ENCODE data around the gene BEND4. TPM values are rescaled to one million over a fixed set of nuclear protein-coding genes. Genes with fewer than 3 reads are reported as not detected.

Gene BEND4
- total RNA-seq, 4 donors from 2014 or later: 0.16 to 0.28 (median 0.25) TPM; not detected in 1

DNA sequence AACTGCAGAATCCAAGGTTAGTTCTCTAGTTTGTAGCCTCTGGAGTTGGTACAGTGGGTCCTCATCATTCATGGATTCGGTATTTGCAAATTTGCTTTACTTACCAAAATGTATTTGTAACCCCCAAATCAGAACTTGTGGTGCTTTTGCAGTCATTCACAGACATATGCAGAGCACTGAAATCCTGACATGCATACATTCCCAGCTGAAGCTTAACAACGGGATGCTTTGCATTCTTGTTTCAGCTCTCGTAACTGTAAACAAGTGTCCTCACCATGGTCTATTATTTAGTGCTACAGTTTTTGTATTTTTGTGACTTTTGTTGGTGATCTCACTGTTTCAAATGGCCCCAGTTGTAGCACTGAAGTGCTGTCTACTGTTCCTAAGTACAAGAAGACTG lies 16.1 kb downstream of the BEND4 start:
- ATAC-seq (ENCODE audit: low FRiP score) (no peak), DNase-seq (ENCODE audit: low spot score) (no peak)
- TF ChIP-seq, protein P1, sequence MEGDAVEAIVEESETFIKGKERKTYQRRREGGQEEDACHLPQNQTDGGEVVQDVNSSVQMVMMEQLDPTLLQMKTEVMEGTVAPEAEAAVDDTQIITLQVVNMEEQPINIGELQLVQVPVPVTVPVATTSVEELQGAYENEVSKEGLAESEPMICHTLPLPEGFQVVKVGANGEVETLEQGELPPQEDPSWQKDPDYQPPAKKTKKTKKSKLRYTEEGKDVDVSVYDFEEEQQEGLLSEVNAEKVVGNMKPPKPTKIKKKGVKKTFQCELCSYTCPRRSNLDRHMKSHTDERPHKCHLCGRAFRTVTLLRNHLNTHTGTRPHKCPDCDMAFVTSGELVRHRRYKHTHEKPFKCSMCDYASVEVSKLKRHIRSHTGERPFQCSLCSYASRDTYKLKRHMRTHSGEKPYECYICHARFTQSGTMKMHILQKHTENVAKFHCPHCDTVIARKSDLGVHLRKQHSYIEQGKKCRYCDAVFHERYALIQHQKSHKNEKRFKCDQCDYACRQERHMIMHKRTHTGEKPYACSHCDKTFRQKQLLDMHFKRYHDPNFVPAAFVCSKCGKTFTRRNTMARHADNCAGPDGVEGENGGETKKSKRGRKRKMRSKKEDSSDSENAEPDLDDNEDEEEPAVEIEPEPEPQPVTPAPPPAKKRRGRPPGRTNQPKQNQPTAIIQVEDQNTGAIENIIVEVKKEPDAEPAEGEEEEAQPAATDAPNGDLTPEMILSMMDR (IDR thresholded peaks at IDR 0.05): no peak

DNA sequence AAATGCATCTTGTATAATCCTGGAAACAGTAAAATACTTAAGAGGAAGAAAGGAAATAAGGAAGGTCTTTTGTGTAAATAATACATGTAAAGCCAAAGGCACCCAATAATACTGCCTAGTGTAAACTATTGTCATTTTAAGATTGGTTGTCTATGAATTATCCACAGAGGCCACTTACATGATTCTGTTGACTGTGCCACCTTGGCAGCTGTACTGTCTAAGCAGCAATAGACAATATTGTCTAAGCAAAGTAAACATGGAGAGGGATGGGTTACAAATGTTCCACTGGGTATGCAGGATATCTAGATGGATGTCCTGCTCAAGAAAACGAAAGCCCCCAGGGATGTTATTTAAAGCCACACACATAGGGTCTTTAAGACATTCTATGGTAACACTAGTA lies 19.4 kb downstream of the BEND4 start:
- ATAC-seq (ENCODE audit: low FRiP score) (no peak), DNase-seq (ENCODE audit: low spot score) (no peak)
- TF ChIP-seq, protein P1 (IDR thresholded peaks at IDR 0.05): no peak

DNA sequence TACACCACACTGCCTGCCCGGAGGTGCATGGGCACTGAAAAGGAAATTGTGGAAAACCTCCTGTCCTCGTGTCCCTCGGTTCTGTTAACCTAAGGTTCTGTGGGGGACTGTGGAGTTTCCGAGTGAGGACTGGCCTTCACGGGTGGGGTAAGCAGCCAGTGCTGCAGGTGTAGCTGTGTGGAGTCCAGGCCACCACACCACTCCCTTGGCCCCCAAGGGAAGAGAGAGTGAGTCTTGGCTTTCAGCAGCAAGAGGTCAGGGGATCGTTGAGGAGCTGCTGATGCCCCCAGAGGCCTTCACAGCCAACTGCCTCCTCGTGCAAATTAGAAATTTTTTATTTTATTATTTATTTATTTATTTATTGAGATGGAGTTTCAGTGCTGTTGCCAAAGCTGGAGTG lies 20.4 kb downstream of the BEND4 start:
- DNase-seq (ENCODE audit: low spot score) (no peak), ATAC-seq (ENCODE audit: low FRiP score) (no peak)
- TF ChIP-seq, protein P1 (IDR thresholded peaks at IDR 0.05): no peak

DNA sequence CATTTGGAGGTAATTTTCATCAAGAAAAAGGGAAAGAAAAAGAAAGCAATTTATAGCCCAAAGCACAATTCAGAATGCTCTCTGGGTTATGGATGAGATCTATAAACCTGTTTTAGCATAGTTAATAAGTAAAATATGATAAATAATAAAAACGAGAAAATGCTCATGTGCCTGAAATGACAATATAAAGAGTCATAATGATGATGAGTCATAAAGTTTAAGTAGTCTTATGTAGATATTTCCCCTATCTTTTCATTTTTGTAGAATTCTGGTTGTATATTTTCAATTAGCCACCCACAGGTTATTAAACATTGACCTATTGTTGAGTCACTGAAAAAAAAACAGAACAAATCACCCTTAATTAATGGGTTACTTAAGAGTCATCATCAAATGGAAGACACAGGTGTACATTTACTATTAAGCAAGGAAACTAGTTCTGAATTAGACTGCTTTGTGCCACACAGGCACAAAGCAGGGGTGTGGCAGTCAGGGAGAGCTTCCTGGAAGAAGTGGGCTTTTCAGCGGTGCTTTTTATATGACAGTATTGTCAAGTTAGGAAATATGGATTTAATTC lies 29.3 kb downstream of the BEND4 start:
- DNase-seq (ENCODE audit: low spot score): no peak
- TF ChIP-seq, protein P1 (IDR thresholded peaks at IDR 0.05): no peak
- ATAC-seq (ENCODE audit: low FRiP score): no peak

DNA sequence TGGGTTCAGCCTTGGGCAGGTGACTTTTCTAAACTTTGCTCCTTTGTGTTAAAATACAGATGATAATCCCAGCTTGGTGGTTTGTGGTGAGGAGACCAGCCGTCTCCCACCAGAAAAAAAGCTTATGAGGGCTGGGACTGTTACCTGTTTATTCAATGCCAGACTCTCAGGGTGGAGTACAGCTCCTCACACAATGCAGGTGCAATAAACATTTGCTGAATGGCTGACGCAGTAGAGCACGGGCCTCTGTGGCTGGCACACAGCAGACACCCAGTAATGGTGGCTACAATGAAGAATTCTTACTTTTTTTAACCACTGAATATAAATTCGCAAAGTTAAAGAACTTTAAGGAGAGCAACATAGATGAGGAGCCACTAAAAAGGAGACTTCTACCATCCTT lies 30.2 kb downstream of the BEND4 start:
- DNase-seq (ENCODE audit: low spot score): no peak
- TF ChIP-seq, protein P1 (IDR thresholded peaks at IDR 0.05): no peak
- ATAC-seq (ENCODE audit: low FRiP score): no peak

DNA sequence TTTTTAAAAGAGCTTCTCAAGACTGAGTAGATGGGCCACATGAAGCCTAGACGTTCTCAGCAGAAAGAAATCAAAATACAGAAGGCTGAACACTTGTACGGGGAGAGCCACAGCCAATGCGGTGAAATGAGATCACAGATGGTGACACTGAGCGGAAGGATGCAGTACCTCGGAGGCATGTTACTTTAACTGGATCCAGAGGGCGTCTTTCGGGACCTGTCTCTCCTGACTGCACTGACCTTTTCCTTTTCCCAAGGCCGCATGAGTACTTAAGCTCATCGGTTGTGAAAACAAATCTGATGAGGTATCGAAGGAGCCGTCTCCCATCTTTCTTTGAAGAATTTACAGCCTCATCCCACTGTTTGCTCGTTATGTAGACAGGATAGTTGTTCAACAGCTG lies 32.6 kb downstream of the BEND4 start:
- ATAC-seq (ENCODE audit: low FRiP score) (no peak), DNase-seq (ENCODE audit: low spot score) (no peak)
- TF ChIP-seq, protein P1 (IDR thresholded peaks at IDR 0.05): no peak

DNA sequence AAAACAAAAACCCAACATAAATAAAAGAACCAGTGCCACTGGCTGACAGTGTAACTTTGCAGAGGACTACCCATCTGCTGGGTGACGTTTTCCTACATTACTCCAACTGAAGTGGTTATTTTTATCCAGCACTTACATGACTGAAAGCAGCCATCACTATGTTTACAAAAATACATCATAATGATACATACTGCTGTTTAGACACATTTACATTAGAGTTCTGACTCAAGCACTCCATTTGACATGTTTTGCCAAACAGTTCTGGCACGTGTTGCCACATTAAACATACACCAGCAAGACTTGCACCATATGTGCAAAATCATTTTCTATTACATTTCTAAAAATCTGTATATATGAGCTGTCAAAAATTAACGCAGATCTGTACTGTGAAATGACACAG lies 39.6 kb downstream of the BEND4 start:
- ATAC-seq (ENCODE audit: low FRiP score) (no peak), DNase-seq (ENCODE audit: low spot score) (no peak)
- TF ChIP-seq, protein P1 (IDR thresholded peaks at IDR 0.05): no peak

Measured in omental fat pad (tissue), 4 donors.